Measurements from ENCODE around the gene KRT76. TPM values are rescaled to one million over a fixed set of nuclear protein-coding genes. Genes with fewer than 3 reads are reported as not detected.
"Not testable (repeated sequence)": the region's sequence is repeated elsewhere in the genome, so short reads cannot be mapped to it uniquely, and the experiment has no call there.

KRT76 gene
- total RNA-seq, 4 donors from 2014 or later, result not detected

GRCh38 chr12:52752516-52752915, 24.6 kb downstream of the KRT76 start:
- H3K27ac ChIP-seq, result no peak overlapping the region
- TF ChIP-seq CTCF (IDR thresholded peaks at IDR 0.05), result no peak
- TF ChIP-seq POLR2A (IDR thresholded peaks at IDR 0.05), result no peak
- intact Hi-C loops (cut with DNase I; ENCODE audit: low total_unique reads), result no loop called here
- no peaks in the 10 kb centered on the region for H3K9me3 ChIP-seq
- H3K4me3 ChIP-seq, result no peak overlapping the region
- H3K4me1 ChIP-seq, result no peaks in the 10 kb centered on the region
- H3K36me3 ChIP-seq, result no peaks in the 10 kb centered on the region
- H3K27me3 ChIP-seq, result no peaks in the 10 kb centered on the region
- no peak for DNase-seq

GRCh38 chr12:52751795-52752194, 25.4 kb downstream of the KRT76 start:
- no peaks in the 10 kb centered on the region for H3K4me1 ChIP-seq
- no peaks in the 10 kb centered on the region for H3K9me3 ChIP-seq
- no peaks in the 10 kb centered on the region for H3K36me3 ChIP-seq
- no peaks in the 10 kb centered on the region for H3K27me3 ChIP-seq
- H3K27ac ChIP-seq, result no peak overlapping the region
- intact Hi-C loops (cut with DNase I; ENCODE audit: low total_unique reads), result no loop called here
- no peak for TF ChIP-seq POLR2A (IDR thresholded peaks at IDR 0.05)
- no peak for TF ChIP-seq CTCF (IDR thresholded peaks at IDR 0.05)
- no peak for DNase-seq
- H3K4me3 ChIP-seq, result no peak overlapping the region

GRCh38 chr12:52750532-52750931, 26.6 kb downstream of the KRT76 start:
- H3K4me1 ChIP-seq; H3K27me3 ChIP-seq; H3K9me3 ChIP-seq; H3K27ac ChIP-seq; H3K36me3 ChIP-seq; H3K4me3 ChIP-seq; DNase-seq; intact Hi-C loops (cut with DNase I; ENCODE audit: low total_unique reads): not testable (repeated sequence)

GRCh38 chr12:52749827-52750226, 27.3 kb downstream of the KRT76 start:
- Histone ChIP-seq H3K27me3 (no peaks in the 10 kb centered on the region), H3K27ac (no peak overlapping the region), H3K9me3 (no peaks in the 10 kb centered on the region), H3K4me1 (no peaks in the 10 kb centered on the region), H3K36me3 (no peaks in the 10 kb centered on the region), H3K4me3 (no peak overlapping the region)
- no peak for TF ChIP-seq CTCF (IDR thresholded peaks at IDR 0.05)
- no peak for TF ChIP-seq POLR2A (IDR thresholded peaks at IDR 0.05)
- intact Hi-C loops (cut with DNase I; ENCODE audit: low total_unique reads), result no loop called here
- no peak for DNase-seq

DNA sequence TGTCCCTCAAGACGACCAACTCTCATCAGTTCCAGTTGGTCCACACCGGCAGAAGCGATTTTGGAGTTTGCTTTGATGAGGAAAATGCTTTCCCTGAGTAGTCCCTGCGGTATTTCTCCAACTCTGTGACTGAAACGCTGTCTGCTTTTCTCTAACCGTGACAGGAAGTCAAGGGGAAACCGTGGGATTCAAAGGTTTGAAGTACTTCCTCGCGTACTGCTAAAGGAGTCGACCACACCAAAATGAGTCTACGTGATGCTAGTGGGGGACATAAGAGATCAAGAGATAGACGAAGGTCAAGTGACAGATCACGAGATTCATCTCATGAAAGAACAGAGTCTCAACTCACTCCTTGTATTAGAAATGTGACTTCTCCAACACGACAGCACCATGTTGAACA, 28.6 kb downstream of the KRT76 start:
- intact Hi-C loops (cut with DNase I; ENCODE audit: low total_unique reads), result no loop called here
- Histone ChIP-seq H3K27me3 (no peaks in the 10 kb centered on the region), H3K4me1 (no peaks in the 10 kb centered on the region), H3K9me3 (no peaks in the 10 kb centered on the region), H3K4me3 (no peak overlapping the region), H3K36me3 (no peaks in the 10 kb centered on the region), H3K27ac (no peak overlapping the region)
- no peak for TF ChIP-seq POLR2A (IDR thresholded peaks at IDR 0.05)
- TF ChIP-seq CTCF (IDR thresholded peaks at IDR 0.05), result no peak
- no peak for DNase-seq

- no peaks in the 10 kb centered on the region for H3K9me3 ChIP-seq
- no peak for TF ChIP-seq CTCF (IDR thresholded peaks at IDR 0.05)
- TF ChIP-seq POLR2A (IDR thresholded peaks at IDR 0.05), result no peak
- H3K36me3 ChIP-seq, result no peaks in the 10 kb centered on the region
- H3K27ac ChIP-seq, result no peak overlapping the region
- no peaks in the 10 kb centered on the region for H3K4me1 ChIP-seq
- no peaks in the 10 kb centered on the region for H3K27me3 ChIP-seq
- no peak overlapping the region for H3K4me3 ChIP-seq
- intact Hi-C loops (cut with DNase I; ENCODE audit: low total_unique reads), result no loop called here
- no peak for DNase-seq
Observed at GRCh38 chr12:52745554-52745953, 31.6 kb downstream of the KRT76 start.

Data from uterus (tissue), 4 donors.